ENCODE measurements around the gene DHX38. TPM values are rescaled to one million over a fixed set of nuclear protein-coding genes. Genes with fewer than 3 reads are reported as not detected.

Gene DHX38
- total and polyA plus RNA-seq, 4 donors: 29.1 to 69.7 (median 59.9) TPM

DNA sequence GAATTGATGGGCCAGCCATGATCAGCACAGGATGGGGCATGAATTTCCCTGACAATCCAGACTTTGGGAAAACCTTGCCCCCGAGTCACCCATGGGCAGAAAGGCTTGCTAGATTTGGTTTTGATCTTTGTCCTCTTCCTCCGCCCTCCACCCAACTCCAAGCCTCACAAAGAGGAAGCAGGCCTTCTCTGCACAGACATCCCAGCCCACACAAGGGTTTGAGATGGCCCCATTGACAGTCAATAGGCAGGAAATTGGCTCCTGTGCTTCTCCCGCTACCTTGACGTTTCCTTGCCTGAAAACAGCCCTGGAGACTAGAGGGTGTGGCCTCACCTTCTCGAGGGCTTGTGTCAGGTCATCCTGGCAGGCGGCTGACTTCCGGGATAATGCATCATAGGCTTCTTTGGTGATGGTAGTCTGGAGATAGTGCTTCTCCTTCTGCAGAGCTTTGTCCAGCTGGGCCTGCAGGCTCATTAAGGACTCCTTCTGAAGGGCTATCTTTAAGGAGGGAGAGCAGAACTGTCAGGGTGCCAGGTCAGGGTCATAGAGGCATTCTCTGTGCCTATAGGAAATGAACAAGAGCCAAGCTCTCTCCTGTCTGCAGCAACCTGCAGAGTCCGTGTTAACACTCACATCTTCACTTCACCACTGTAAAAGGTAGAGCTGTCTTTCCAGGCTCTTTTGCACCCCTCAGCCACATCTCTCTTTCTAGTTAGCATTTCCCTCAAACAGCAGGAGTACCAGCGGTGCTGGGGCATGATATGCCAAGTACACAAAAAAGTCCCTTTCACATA, 32.2 kb downstream of the DHX38 start:
- Histone ChIP-seq H3K4me3 (ENCODE audit: low read depth, low read length) (no peak overlapping the region), H3K36me3 (ENCODE audit: control insufficient read depth, insufficient read depth, low read length) (no peaks in the 10 kb centered on the region), H3K27me3 (ENCODE audit: control insufficient read depth, insufficient read depth, low read length) (no peaks in the 10 kb centered on the region), H3K27ac (ENCODE audit: low read depth, low read length) (no peak overlapping the region), H3K9me3 (ENCODE audit: control insufficient read depth, insufficient read depth, low read length) (peaks cover 2% of the 10 kb centered on the region), H3K4me1 (ENCODE audit: control insufficient read depth, insufficient read depth, low read length) (peaks cover 16% of the 10 kb centered on the region)
- DNase-seq (ENCODE audit: low read depth in 4 of 6, low spot score in 6 of 6): no peak
- WGBS (ENCODE audit: insufficient coverage): 91% methylated on average over 7 of the region's 9 CpGs

GRCh38 chr16:72126429-72126765, 32.8 kb downstream of the DHX38 start:
- no peaks in the 10 kb centered on the region for H3K27me3 ChIP-seq (ENCODE audit: control insufficient read depth, insufficient read depth, low read length)
- no peak overlapping the region for H3K4me3 ChIP-seq (ENCODE audit: low read depth, low read length)
- peak in 1 of 6 donors; percentile 5 for DNase-seq (ENCODE audit: low read depth in 4 of 6, low spot score in 6 of 6)
- peaks cover 16% of the 10 kb centered on the region for H3K4me1 ChIP-seq (ENCODE audit: control insufficient read depth, insufficient read depth, low read length)
- H3K9me3 ChIP-seq (ENCODE audit: control insufficient read depth, insufficient read depth, low read length): peaks cover 2% of the 10 kb centered on the region
- H3K36me3 ChIP-seq (ENCODE audit: control insufficient read depth, insufficient read depth, low read length): no peaks in the 10 kb centered on the region
- no peak overlapping the region for H3K27ac ChIP-seq (ENCODE audit: low read depth, low read length)
- WGBS (ENCODE audit: insufficient coverage): 60% methylated on average over 1 of the region's 2 CpGs

GRCh38 chr16:72128701-72129100, 35.1 kb downstream of the DHX38 start:
- Histone ChIP-seq H3K36me3 (ENCODE audit: control insufficient read depth, insufficient read depth, low read length) (no peaks in the 10 kb centered on the region), H3K27ac (ENCODE audit: low read depth, low read length) (no peak overlapping the region), H3K9me3 (ENCODE audit: control insufficient read depth, insufficient read depth, low read length) (peaks cover 2% of the 10 kb centered on the region), H3K4me1 (ENCODE audit: control insufficient read depth, insufficient read depth, low read length) (peaks cover 16% of the 10 kb centered on the region), H3K27me3 (ENCODE audit: control insufficient read depth, insufficient read depth, low read length) (no peaks in the 10 kb centered on the region), H3K4me3 (ENCODE audit: low read depth, low read length) (no peak overlapping the region)
- WGBS (ENCODE audit: insufficient coverage): 69% methylated on average over 9 of the region's 9 CpGs
- DNase-seq (ENCODE audit: low read depth in 4 of 6, low spot score in 6 of 6): no peak

DNA sequence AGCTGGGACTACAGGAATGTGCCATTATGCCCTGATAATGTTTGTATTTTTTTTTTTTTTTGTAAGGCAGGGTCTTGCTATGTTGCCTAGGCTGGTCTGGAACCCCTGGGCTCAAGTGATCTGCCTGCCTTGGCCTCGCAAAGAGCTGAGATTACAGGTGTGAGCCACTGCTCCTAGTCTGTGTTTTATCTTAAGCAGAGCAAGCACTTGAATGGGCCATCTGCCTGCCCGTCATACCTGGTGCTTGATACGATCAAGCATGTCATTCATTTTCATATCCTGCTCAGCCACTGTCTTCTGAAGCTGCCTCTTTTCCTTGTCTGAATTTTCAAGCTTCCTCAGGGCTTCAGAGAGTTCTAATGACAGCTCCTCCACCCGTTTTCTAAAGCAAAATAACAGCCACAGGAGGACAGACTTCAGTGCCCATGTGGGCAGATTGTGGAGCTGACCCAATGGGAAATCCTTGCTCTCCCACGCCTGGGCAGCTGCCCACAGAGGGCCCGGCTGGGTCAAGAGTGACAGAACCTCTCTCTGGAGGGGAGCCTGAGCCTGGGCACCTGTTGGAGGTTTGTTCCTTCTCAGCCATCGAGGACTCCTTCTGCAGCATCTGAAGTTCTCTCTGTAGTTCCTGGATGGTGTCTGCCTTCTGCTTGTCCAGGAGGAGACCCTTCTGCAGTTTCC, 36.5 kb downstream of the DHX38 start:
- Histone ChIP-seq H3K4me1 (ENCODE audit: control insufficient read depth, insufficient read depth, low read length) (peaks cover 8% of the 10 kb centered on the region), H3K27ac (ENCODE audit: low read depth, low read length) (no peak overlapping the region), H3K4me3 (ENCODE audit: low read depth, low read length) (no peak overlapping the region), H3K27me3 (ENCODE audit: control insufficient read depth, insufficient read depth, low read length) (no peaks in the 10 kb centered on the region), H3K9me3 (ENCODE audit: control insufficient read depth, insufficient read depth, low read length) (peaks cover 2% of the 10 kb centered on the region), H3K36me3 (ENCODE audit: control insufficient read depth, insufficient read depth, low read length) (no peaks in the 10 kb centered on the region)
- DNase-seq (ENCODE audit: low read depth in 4 of 6, low spot score in 6 of 6): no peak
- 90% methylated on average over 6 of the region's 7 CpGs for WGBS (ENCODE audit: insufficient coverage)

GRCh38 chr16:72131036-72131435, 37.4 kb downstream of the DHX38 start:
- Histone ChIP-seq H3K4me1 (ENCODE audit: control insufficient read depth, insufficient read depth, low read length) (no peaks in the 10 kb centered on the region), H3K27me3 (ENCODE audit: control insufficient read depth, insufficient read depth, low read length) (no peaks in the 10 kb centered on the region), H3K27ac (ENCODE audit: low read depth, low read length) (no peak overlapping the region), H3K36me3 (ENCODE audit: control insufficient read depth, insufficient read depth, low read length) (no peaks in the 10 kb centered on the region), H3K4me3 (ENCODE audit: low read depth, low read length) (no peak overlapping the region), H3K9me3 (ENCODE audit: control insufficient read depth, insufficient read depth, low read length) (peaks cover 2% of the 10 kb centered on the region)
- 77% methylated on average over 6 of the region's 6 CpGs for WGBS (ENCODE audit: insufficient coverage)
- DNase-seq (ENCODE audit: low read depth in 4 of 6, low spot score in 6 of 6): no peak

DNA sequence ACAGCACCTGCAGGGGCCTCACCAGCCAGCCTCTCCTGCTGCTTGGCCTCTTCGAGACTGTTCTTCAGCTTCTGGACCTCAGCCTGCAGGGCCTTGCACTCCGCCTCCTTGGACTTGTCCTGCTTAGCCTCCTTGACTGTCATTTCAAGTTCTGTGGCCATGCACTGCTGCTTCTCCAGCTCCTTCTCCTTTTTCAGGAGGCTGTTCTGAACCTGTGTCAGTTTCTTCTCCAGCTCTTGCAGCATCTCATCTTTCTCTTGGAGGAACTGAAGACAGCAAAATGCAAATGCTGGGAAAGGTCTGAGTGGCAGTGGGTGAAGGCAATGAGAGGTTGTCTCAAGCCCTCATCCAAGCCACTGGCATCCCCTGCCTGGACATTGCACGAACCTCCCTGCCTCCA, 39.1 kb downstream of the DHX38 start:
- H3K9me3 ChIP-seq (ENCODE audit: control insufficient read depth, insufficient read depth, low read length): peaks cover 1% of the 10 kb centered on the region
- no peak for DNase-seq (ENCODE audit: low read depth in 4 of 6, low spot score in 6 of 6)
- WGBS (ENCODE audit: insufficient coverage): 97% methylated on average over 2 of the region's 3 CpGs
- no peak overlapping the region for H3K27ac ChIP-seq (ENCODE audit: low read depth, low read length)
- no peak overlapping the region for H3K4me3 ChIP-seq (ENCODE audit: low read depth, low read length)
- H3K4me1 ChIP-seq (ENCODE audit: control insufficient read depth, insufficient read depth, low read length): no peaks in the 10 kb centered on the region
- no peaks in the 10 kb centered on the region for H3K27me3 ChIP-seq (ENCODE audit: control insufficient read depth, insufficient read depth, low read length)
- no peaks in the 10 kb centered on the region for H3K36me3 ChIP-seq (ENCODE audit: control insufficient read depth, insufficient read depth, low read length)

GRCh38 chr16:72134507-72134906, 40.9 kb downstream of the DHX38 start:
- no peak overlapping the region for H3K4me3 ChIP-seq (ENCODE audit: low read depth, low read length)
- no peak for DNase-seq (ENCODE audit: low read depth in 4 of 6, low spot score in 6 of 6)
- no peaks in the 10 kb centered on the region for H3K27me3 ChIP-seq (ENCODE audit: control insufficient read depth, insufficient read depth, low read length)
- no peak overlapping the region for H3K27ac ChIP-seq (ENCODE audit: low read depth, low read length)
- no peaks in the 10 kb centered on the region for H3K4me1 ChIP-seq (ENCODE audit: control insufficient read depth, insufficient read depth, low read length)
- 100% methylated on average over 1 of the region's 2 CpGs for WGBS (ENCODE audit: insufficient coverage)
- H3K36me3 ChIP-seq (ENCODE audit: control insufficient read depth, insufficient read depth, low read length): no peaks in the 10 kb centered on the region
- no peaks in the 10 kb centered on the region for H3K9me3 ChIP-seq (ENCODE audit: control insufficient read depth, insufficient read depth, low read length)

- no peak for DNase-seq (ENCODE audit: low read depth in 4 of 6, low spot score in 6 of 6)
- Histone ChIP-seq H3K4me1 (ENCODE audit: control insufficient read depth, insufficient read depth, low read length) (no peaks in the 10 kb centered on the region), H3K4me3 (ENCODE audit: low read depth, low read length) (no peak overlapping the region), H3K27me3 (ENCODE audit: control insufficient read depth, insufficient read depth, low read length) (no peaks in the 10 kb centered on the region), H3K9me3 (ENCODE audit: control insufficient read depth, insufficient read depth, low read length) (no peaks in the 10 kb centered on the region), H3K27ac (ENCODE audit: low read depth, low read length) (no peak overlapping the region), H3K36me3 (ENCODE audit: control insufficient read depth, insufficient read depth, low read length) (no peaks in the 10 kb centered on the region)
- WGBS (ENCODE audit: insufficient coverage): 80% methylated on average over 15 of the region's 15 CpGs
Measured at GRCh38 chr16:72137380-72138063, 43.9 kb downstream of the DHX38 start.

GRCh38 chr16:72138064-72138572, 44.5 kb downstream of the DHX38 start:
- no peak overlapping the region for H3K27ac ChIP-seq (ENCODE audit: low read depth, low read length)
- H3K27me3 ChIP-seq (ENCODE audit: control insufficient read depth, insufficient read depth, low read length): no peaks in the 10 kb centered on the region
- H3K9me3 ChIP-seq (ENCODE audit: control insufficient read depth, insufficient read depth, low read length): no peaks in the 10 kb centered on the region
- WGBS (ENCODE audit: insufficient coverage): 94% methylated on average over 4 of the region's 4 CpGs
- no peak for DNase-seq (ENCODE audit: low read depth in 4 of 6, low spot score in 6 of 6)
- H3K4me3 ChIP-seq (ENCODE audit: low read depth, low read length): no peak overlapping the region
- no peaks in the 10 kb centered on the region for H3K4me1 ChIP-seq (ENCODE audit: control insufficient read depth, insufficient read depth, low read length)
- no peaks in the 10 kb centered on the region for H3K36me3 ChIP-seq (ENCODE audit: control insufficient read depth, insufficient read depth, low read length)

Data from spinal cord (tissue), 10 donors.